GM23248 (cell line): ENCODE measurements around the gene ACTR5.

Experiments used
- EZH2 ChIP-seq: fragments of 200-600 bp; sonication (generic); IDR thresholded peaks from 2 replicates; pipeline ENCODE4 v1.6.1; 2018; ENCODE audit warnings: antibody characterized with exemption, mild to moderate bottlenecking; ENCODE audit not compliant: insufficient read depth, poor library complexity, severe bottlenecking
- EZH2phosphoT487 ChIP-seq: fragments of 200-600 bp; sonication (generic); IDR thresholded peaks from 2 replicates; pipeline ENCODE4 v1.6.1; 2018; ENCODE audit warnings: antibody characterized with exemption, moderate library complexity, mild to moderate bottlenecking, low read depth; ENCODE audit not compliant: insufficient read depth

DNA sequence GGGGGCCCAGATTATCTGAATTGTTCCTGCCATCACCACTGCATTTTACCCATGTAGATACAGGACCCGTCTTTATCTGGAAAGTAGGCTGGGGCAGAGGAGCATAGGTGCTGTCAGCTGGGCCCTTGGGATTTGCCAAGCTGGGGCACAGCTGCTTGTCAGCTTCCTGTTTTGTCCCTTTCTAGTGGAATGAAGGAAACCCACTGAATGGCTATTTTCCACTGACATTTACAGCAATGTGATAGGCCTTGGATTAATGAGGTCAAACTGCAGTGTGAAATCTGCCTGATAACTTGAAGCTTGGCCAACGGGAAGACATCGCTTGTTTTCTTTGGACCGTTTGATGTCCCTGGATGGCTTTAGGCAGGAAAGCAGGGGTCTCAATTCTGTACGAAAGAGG lies 63.9 kb downstream of the ACTR5 start:
- TF ChIP-seq EZH2 (no peak), EZH2phosphoT487 (no peak)
